GM12875 (cell line): ENCODE results near the gene MYMX.

Experiments
- H3K4me3 ChIP-seq: one replicate; pipeline ENCODE4 v1.5.1; 2011; ENCODE audit warnings: low read depth, low read length, control low read depth
- TF ChIP-seq, protein P1 (sequence below): IDR thresholded peaks from 2 replicates; pipeline ENCODE4 v1.5.1; 2011; ENCODE audit warnings: low read depth, mild to moderate bottlenecking, control low read depth, inconsistent platforms, low read length, moderate library complexity, borderline replicate concordance; ENCODE audit not compliant: insufficient read depth

Gene MYMX

DNA sequence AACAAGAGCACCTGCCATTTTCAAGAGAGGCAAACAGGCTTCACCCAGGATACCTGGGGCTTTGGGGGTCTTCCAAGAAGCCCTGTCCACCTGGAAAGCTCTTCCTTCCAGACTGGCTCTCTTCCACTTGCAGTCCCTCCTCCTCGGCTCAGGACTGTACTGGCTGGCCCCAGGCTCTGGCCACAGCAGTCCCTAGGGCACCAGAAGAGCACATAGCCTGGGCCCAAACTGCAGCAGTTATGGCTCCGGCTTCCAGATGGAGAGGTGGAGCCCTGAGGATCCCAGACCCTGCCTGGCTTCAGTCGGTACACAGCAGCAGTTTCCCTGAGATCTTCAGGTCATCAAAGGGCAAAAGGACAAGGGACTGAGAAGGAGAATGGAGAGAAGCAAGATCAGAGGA lies 42.2 kb downstream of the MYMX start:
- no peak overlapping the region for H3K4me3 ChIP-seq
- TF ChIP-seq, protein P1, sequence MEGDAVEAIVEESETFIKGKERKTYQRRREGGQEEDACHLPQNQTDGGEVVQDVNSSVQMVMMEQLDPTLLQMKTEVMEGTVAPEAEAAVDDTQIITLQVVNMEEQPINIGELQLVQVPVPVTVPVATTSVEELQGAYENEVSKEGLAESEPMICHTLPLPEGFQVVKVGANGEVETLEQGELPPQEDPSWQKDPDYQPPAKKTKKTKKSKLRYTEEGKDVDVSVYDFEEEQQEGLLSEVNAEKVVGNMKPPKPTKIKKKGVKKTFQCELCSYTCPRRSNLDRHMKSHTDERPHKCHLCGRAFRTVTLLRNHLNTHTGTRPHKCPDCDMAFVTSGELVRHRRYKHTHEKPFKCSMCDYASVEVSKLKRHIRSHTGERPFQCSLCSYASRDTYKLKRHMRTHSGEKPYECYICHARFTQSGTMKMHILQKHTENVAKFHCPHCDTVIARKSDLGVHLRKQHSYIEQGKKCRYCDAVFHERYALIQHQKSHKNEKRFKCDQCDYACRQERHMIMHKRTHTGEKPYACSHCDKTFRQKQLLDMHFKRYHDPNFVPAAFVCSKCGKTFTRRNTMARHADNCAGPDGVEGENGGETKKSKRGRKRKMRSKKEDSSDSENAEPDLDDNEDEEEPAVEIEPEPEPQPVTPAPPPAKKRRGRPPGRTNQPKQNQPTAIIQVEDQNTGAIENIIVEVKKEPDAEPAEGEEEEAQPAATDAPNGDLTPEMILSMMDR, result no peak

DNA sequence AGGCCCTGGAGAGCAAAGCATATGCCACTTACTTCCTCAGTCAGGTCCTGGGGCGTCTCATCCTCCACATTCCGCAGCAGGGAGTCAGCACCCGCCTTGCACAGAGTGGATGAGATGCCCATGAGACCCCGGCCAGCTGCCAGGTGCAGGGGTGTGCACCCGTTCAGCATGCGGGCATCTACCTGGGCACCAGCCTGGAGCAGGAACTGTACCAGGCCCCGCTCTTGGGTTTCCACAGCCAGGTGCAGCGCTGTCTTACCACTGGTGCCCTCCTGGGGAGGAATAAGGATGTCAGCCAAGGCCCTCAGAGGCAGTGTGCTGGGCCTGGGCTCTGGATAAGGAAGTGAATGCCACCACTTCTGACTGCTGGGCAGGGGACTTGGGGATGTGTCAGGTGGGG lies 43.3 kb downstream of the MYMX start:
- H3K4me3 ChIP-seq, result no peak overlapping the region
- TF ChIP-seq, protein P1, result no peak

DNA sequence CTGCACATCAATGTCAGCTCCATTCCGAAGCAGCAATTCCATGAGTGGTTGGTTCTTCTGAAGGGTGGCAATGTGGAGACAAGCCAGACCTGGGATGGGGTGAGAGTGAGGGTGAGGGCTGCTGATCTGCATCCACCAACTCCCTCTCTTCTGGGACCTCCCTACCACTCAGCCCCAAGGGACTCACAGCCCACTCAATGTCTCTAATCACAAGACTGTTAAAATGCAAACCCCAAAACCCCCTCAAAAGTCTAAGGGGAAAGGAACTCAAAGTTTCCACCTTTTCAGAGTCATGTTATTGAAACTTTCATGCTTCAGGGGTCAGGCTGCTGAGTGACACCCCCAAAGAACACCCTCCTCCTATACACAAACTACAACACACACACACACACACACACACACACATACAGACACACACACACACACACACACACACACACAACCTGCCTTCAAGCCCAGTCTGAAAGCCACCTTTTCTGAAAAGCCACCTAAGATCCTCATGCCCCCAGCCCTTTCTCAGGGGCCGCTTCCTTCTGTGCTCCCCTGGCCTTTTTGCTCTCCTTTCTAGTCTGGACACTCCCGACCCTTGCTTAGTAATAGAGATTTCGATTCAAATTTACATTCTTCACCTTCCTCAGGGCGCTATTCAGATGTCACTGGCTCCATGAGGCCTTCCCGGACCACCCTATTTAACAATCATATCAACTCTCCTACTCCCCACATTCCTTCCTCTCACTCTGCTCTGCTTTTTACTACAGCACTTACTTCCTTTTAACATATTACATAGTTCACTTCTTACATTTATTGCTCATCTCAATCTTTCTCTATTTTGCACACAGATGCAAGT lies 43.9 kb downstream of the MYMX start:
- H3K4me3 ChIP-seq, result peak overlapping the region; percentile 22
- TF ChIP-seq, protein P1, result no peak

DNA sequence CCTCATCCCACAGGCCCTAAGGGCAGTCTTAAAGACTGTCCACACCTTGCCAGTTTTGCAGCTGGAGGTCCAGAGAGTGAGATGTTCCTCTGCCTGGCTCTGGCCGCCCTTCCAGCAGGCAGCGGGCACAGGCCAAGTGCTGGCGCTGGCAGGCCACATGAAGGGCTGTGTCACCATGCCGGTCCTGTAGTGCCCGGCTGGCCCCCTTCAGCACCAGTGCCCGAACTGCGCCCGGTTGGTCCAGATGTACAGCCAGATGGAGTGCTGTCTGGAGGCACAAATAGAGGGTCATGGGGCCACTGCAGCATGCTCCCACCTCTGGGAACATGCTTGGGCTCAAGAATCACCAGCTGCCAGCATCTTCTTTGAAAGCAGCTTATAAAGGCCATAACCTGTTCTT lies 44.9 kb downstream of the MYMX start:
- peak overlapping the region; percentile 77 for H3K4me3 ChIP-seq
- TF ChIP-seq, protein P1, result no peak

DNA sequence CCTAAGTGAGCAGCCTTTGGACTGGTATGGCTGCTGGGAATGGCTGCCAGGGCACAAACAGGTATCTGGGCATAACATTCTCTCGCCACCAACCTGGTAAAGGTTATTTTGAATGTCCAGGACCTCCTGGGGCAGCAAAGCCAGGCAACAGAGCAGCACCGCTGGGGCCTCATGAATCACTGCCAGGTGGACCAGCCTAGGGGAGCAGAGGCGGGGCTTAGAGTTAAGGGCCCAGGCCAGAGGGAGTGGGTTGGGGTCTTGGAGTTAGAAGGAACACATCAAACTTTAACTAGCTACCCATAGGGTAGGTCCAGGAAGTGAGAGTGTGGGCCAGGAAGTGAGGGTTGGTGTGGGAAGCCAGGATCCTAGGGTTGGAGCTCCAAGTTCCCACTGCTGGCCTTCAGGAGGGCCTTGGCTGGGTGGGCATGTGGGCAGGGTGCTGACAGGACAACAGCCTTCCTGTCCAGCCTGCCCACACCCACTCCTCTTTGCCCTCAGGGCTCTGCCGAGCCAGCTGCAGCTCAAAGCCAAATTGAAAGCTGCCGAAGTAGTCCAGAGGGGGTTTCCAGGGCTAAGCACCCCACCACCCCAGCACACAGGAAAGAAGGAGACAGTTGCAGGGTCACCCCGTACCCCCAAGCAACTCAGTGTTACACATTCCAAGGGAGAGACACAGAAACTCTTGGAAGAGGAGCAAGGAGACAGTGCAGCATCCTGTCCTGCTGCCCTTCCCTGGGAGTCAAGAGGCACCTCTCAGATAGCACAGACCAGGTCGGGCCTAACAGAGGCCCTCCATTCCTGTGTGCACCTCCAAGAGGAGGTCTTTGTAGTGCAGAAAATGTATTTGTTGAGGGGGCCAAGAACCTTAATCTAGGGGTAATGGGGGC lies 46.0 kb downstream of the MYMX start:
- peak overlapping the region; percentile 77 for H3K4me3 ChIP-seq
- TF ChIP-seq, protein P1, result no peak

DNA sequence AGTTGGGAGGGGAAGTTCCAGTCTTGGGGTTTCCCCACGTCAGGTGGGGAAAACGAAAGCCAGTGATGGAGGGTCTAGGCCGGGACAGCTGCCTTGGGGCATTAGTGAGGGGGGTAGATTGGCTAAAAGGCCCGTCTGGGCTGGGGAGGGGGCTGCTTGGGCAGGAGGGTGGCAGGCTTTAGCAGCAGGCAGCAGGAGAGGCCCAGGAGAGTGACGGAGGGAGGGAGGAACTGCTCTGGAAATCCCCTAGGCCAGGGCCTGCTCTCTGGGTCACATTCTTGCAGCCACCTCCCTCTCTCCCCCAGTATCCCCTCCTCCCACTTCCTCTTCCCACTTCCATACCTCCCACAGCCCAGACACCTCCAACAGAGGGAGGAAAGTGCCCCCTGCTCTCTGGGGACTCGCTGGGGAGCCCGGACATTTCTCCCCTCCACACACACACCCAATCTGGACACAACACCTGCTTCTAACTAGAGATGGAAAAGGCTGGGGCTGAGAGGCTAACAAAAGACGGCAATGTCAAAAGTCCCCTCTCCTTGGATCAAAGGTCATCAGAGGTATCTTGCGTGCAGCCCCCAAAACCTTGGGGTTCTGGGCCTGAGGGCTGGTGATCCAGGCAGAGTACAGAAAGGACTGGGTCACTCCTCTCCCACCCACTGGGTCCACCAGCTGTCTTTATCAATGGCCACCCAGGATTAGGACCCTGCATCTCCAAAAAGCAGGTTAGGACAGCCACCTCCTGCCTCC lies 46.8 kb downstream of the MYMX start:
- H3K4me3 ChIP-seq, result peak overlapping the region; percentile 77
- TF ChIP-seq, protein P1, result no peak
